Superior temporal gyrus (tissue), 1 donor: ENCODE measurements around the gene NTF4.
"Not testable (repeated sequence)": the region's sequence is repeated elsewhere in the genome, so short reads cannot be mapped to it uniquely, and the experiment has no call there.

Source experiments
- DNase-seq: peaks from one replicate; pipeline ENCODE4 v3.0.0-alpha.2; 2016; ENCODE audit errors: extremely low spot score

NTF4 gene

GRCh38 chr19:49020931-49021895 is 43.4 kb downstream of the NTF4 start:
- DNase-seq, result no peak

DNA sequence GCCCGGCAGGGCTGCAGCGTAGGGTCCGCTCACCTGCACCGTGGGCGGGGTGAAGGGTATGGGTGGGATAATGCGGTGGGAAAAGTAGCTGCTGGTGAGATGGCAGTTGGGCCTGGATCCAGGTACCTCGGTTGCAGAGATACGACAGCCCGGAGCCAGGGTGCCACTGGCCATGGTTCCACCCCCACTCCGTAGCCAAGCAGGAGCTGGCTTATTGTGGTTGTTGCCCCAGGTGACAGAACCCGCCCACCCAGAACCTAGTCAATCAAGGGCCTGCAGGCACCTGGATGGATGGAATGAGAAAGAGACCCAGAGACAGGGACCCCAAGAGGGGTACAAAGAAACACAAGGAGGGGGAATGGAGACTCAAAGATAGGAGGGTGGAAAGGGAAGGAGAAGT is 44.3 kb downstream of the NTF4 start:
- DNase-seq, result no peak

DNA sequence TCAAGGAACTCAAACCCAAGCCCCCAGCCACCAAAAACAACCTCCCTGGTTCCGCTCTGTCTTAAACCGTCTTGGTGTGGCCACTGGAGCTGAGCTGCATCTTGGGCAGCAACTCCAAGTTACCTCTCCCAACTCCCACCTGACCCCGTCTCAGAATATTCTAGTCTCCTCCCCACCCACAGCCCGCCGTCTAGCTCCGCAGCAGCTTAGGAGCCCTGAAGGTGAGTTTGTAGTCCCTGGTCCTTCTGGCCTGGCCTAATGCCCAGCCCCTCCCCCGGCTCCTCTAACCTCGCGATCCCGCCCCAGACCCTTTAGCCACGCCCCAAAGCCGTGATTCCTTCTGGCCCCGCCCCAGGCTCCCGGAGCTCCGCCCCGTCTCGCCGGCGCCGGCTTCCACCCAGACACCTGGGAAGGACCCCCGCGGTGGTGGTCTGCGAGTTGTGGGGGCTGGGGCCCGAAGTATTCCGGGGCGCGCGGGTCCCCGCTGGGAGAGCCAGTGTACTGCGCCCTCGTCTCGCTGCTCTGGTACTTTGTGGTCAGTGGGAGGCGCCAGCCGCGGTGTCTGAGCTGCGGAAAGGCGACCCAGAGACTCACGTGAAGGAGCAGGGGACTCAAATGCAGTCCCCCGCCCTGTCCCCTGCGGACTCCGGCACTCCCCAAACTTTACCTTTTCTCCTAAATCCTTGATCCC is 45.2 kb downstream of the NTF4 start:
- DNase-seq, result no peak

- not testable (repeated sequence) for DNase-seq
Observed at GRCh38 chr19:49018388-49019241, 46.0 kb downstream of the NTF4 start.

DNA sequence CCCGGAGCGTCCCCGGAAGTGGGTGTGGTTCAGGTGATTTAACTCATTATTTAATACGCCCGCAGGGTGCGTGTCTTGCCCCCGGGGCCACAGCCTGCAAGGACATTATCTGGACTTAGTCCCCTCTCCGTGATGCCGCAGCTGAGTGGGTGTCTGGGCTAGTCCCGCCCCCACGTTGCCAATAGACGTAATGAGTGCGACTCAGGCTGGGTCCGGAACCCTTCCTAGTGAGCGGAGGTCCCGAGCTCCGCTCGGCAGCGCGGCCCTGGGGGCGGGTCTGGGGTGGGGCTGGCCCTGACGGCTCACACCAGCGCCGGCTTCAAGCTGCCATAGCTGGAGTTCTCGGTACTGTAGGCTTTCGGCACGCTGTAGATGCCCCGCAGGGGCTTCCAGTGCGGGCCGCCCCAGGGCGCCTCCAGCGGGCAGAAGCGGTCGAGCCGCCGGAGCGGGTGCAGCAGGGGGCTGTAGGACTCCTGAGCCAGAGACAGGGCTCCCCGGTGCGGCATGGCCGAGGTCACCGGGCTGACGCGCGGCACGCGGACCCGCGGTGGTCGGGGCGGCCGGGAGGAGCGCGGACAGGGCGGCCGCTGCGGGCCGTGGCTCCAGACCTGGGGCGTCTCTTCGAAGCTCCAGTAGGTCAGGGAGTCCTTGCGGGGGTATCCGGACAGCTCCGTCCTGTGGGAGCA is 46.8 kb downstream of the NTF4 start:
- DNase-seq, result no peak

- DNase-seq, result no peak
Observed at GRCh38 chr19:49017041-49017665, 47.5 kb downstream of the NTF4 start, which contains the start of gene LHB. LHB (minus strand) TSS chr19:49017091; CDS start chr19:49017081, 10 bp downstream.

DNA sequence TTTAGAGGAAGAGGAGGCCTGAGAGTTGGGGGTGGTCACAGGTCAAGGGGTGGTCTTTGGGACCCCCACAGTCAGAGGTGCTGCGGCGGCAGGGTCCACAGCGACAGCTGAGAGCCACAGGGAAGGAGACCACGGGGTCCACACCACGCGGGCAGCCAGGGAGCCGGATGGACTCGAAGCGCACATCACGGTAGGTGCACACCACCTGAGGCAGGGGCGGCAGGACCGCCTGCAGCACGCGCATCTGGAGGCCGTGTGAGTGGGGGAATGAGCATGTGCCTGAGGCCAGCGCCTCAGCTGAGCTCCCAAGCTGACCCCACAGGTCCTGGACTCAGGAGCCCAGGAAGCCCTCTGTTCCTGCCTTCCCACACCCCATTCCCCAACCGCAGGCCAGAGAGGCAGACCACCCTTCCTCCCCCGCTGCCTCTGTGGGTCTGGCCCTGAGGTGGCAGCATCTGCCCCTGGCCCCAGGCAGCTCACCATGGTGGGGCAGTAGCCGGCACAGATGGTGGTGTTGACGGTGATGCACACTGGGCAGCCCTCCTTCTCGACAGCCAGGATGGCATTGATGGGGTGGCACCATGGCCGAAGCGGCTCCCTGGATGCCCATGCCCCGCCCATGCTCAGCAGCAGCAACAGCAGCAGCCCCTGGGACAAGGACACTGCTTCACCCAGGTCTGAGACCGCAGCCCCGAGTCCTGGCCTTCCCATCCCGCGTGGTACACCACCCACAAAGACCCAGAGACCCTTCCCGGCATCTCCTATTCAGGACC is 48.4 kb downstream of the NTF4 start:
- no peak for DNase-seq

- DNase-seq, result no peak
Observed at GRCh38 chr19:49014870-49015255, 49.8 kb downstream of the NTF4 start.

- DNase-seq, result no peak
Observed at GRCh38 chr19:49014123-49014869, 50.3 kb downstream of the NTF4 start.

GRCh38 chr19:49011194-49011593 is 53.4 kb downstream of the NTF4 start:
- DNase-seq, result no peak
